Measurements from ENCODE around the gene RCC2. TPM values are rescaled to one million over a fixed set of nuclear protein-coding genes. Genes with fewer than 3 reads are reported as not detected.

The RCC2 gene
- total RNA-seq, 4 donors from 2014 or later, result 5.7 to 11.5 (median 7.8) TPM

DNA sequence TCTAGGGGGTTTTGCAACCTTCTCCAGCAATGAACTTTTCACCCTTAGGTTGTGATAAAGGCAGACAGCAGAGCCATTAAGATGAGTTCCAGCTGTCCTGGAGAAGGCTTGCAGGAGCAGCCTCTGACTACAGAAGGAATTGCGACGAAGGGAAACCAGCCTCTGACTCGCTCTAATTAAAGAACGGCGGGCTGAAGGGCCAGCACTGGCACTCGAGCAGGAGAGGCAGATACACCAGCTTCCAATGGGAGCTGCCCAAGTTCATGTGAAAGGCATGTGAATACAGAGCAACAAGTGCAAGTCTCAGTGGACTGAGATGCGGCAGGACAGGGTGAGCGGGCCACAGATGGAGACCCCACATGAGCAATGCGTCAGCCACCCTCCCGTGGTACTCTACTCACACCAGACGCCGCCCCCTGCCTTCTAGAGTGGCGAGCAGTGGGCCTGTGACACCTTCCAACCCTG is 15.7 kb downstream of the RCC2 start:
- in situ Hi-C loops (cut with MboI; ENCODE audit: low sequenced_read_pairs in 4 of 4) (loop anchor here in 1 of 4 donors (5.0 kb wide), 1 partner anchor 183 kb away; no protein-coding TSS in a partner anchor), intact Hi-C loops (cut with DNase I; ENCODE audit: low total_unique reads) (loop anchor here (5.0 to 10.0 kb wide), 2 partner anchors 51 to 183 kb away; no protein-coding TSS in a partner anchor)
- ATAC-seq (peak in 1 of 2 donors; percentile 35), DNase-seq (no peak)
- Histone ChIP-seq H3K9me3 (no peaks in the 10 kb centered on the region), H3K4me3 (no peak overlapping the region), H3K4me1 (peaks cover 6 to 8% of the 10 kb centered on the region in 2 donors), H3K36me3 (peaks cover 0 to 71% of the 10 kb centered on the region in 2 donors), H3K27ac (peak overlapping the region in 2 of 4 donors; percentile 22 to 65), H3K27me3 (no peaks in the 10 kb centered on the region)
- TF ChIP-seq POLR2A (IDR thresholded peaks at IDR 0.05), result no peak
- TF ChIP-seq, protein P1, sequence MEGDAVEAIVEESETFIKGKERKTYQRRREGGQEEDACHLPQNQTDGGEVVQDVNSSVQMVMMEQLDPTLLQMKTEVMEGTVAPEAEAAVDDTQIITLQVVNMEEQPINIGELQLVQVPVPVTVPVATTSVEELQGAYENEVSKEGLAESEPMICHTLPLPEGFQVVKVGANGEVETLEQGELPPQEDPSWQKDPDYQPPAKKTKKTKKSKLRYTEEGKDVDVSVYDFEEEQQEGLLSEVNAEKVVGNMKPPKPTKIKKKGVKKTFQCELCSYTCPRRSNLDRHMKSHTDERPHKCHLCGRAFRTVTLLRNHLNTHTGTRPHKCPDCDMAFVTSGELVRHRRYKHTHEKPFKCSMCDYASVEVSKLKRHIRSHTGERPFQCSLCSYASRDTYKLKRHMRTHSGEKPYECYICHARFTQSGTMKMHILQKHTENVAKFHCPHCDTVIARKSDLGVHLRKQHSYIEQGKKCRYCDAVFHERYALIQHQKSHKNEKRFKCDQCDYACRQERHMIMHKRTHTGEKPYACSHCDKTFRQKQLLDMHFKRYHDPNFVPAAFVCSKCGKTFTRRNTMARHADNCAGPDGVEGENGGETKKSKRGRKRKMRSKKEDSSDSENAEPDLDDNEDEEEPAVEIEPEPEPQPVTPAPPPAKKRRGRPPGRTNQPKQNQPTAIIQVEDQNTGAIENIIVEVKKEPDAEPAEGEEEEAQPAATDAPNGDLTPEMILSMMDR (IDR thresholded peaks at IDR 0.05 in 4 of 5, conservative IDR thresholded peaks at IDR 0.05 in 1 of 5), result no peak

DNA sequence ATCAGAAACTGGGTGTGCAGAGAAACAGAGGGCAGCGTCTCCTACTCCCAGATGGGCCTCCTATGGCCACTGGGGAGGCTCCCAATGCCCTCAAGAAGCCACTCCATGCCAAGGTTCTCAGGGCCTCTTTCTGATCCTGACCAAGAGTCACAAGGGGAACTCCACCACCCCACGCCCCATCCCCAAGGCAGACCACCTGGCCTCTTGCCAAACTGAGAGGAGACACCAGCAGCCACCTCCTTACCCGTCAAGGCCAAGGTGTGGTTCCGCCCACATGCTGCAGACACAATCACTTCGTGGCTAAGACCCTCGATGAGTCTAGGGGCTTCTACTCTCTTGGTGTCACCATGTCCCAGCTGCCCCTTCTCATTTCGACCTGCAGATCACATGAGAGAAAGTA is 17.0 kb downstream of the RCC2 start:
- ATAC-seq, result no peak
- H3K36me3 ChIP-seq, result peaks cover 0 to 71% of the 10 kb centered on the region in 2 donors
- peaks cover 6 to 8% of the 10 kb centered on the region in 2 donors for H3K4me1 ChIP-seq
- no peaks in the 10 kb centered on the region for H3K27me3 ChIP-seq
- intact Hi-C loops (cut with DNase I; ENCODE audit: low total_unique reads) (loop anchor here (5.0 to 10.0 kb wide), 2 partner anchors 52 to 185 kb away; no protein-coding TSS in a partner anchor), in situ Hi-C loops (cut with MboI; ENCODE audit: low sequenced_read_pairs in 4 of 4) (loop anchor here in 1 of 4 donors (5.0 kb wide), 1 partner anchor 185 kb away; no protein-coding TSS in a partner anchor)
- H3K4me3 ChIP-seq, result no peak overlapping the region
- no peak overlapping the region for H3K27ac ChIP-seq
- TF ChIP-seq, protein P1 (IDR thresholded peaks at IDR 0.05 in 4 of 5, conservative IDR thresholded peaks at IDR 0.05 in 1 of 5), result no peak
- TF ChIP-seq POLR2A (IDR thresholded peaks at IDR 0.05), result no peak
- no peaks in the 10 kb centered on the region for H3K9me3 ChIP-seq
- DNase-seq, result no peak

DNA sequence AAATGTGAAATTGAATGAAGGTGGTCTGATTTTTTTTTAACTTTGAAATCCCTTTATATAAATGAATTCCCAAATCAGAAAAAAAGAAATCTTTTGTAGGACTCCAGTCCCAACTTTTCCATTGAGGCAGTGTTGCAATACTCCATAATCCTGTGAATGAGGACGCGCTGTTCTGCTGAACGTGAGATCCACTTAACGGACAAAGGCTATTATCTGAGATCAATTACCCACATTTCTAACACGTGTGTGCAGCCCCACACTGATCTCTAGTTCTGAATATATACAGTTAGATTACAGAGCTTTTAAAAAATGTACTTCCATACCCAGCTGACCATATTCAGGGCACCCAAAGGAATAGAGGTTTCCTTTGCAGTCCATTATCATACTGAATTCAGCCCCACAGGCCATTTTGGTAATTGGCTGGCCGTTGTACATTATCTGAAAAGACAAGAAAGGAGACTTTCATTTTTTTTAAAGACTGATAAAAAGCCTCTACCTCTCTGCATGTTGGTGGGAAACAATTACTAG is 19.0 kb downstream of the RCC2 start:
- Histone ChIP-seq H3K36me3 (peaks cover 0 to 73% of the 10 kb centered on the region in 2 donors), H3K4me3 (no peak overlapping the region), H3K27ac (no peak overlapping the region), H3K4me1 (peaks cover 6 to 8% of the 10 kb centered on the region in 2 donors), H3K9me3 (no peaks in the 10 kb centered on the region), H3K27me3 (no peaks in the 10 kb centered on the region)
- TF ChIP-seq, protein P1 (IDR thresholded peaks at IDR 0.05 in 4 of 5, conservative IDR thresholded peaks at IDR 0.05 in 1 of 5), result no peak
- ATAC-seq, result no peak
- DNase-seq, result no peak
- intact Hi-C loops (cut with DNase I; ENCODE audit: low total_unique reads), result loop anchor here (1.0 to 10.0 kb wide), 3 partner anchors 19 to 187 kb away; partner anchors contain the start of gene RCC2
- in situ Hi-C loops (cut with MboI; ENCODE audit: low sequenced_read_pairs in 4 of 4), result loop anchor here in 1 of 4 donors (5.0 kb wide), 1 partner anchor 187 kb away; no protein-coding TSS in a partner anchor

DNA sequence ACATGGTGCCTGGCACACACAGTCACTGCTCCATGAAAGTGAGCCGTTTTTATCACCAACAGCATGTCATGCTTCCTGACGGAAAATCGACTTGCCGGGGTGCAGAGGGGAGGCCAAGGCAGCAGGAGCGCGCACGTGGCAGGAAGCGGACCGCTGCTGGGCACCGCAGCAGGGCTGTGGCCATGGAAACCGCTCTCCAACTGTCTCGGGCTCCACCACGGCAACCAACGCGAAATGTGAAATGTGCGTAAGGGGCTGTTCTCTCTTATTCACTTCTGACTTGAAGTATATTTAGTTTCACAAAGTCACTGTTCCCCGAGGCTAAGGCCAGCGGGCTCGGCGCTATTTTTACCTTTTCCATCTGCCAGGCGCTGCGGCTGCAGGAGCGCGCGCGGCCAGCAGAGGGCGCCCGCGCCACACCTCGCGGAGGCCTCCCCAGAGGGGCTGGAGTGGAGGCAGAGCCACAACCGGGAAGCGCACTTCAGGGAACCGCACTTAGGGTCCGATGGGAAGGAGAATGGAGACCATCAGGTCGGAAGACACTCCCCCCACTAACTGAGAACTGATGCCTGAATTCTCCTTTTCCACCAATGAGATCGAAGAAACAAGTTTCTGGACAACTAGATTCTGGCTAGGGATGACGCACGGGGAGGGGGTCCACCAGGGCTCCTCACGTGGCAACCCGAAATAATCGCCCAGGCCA is 19.7 kb downstream of the RCC2 start:
- ATAC-seq (peak; percentile 89 to 96), DNase-seq (peak; percentile 35 to 79)
- H3K27ac ChIP-seq, result peak overlapping the region; percentile 70 to 84 (median 78)
- no peaks in the 10 kb centered on the region for H3K27me3 ChIP-seq
- intact Hi-C loops (cut with DNase I; ENCODE audit: low total_unique reads), result loop anchor here (1.0 to 10.0 kb wide), 3 partner anchors 20 to 188 kb away; partner anchors contain the start of gene RCC2
- TF ChIP-seq, protein P1 (IDR thresholded peaks at IDR 0.05 in 4 of 5, conservative IDR thresholded peaks at IDR 0.05 in 1 of 5), result peak; percentile 96 to 100 (median 98)
- peak in 1 of 2 donors; percentile 27 for TF ChIP-seq POLR2A (IDR thresholded peaks at IDR 0.05)
- no peaks in the 10 kb centered on the region for H3K9me3 ChIP-seq
- peak overlapping the region in 3 of 4 donors; percentile 5 to 34 (median 25) for H3K4me3 ChIP-seq
- H3K36me3 ChIP-seq, result peaks cover 0 to 73% of the 10 kb centered on the region in 2 donors
- in situ Hi-C loops (cut with MboI; ENCODE audit: low sequenced_read_pairs in 4 of 4), result loop anchor here in 1 of 4 donors (5.0 to 10.0 kb wide), 2 partner anchors 65 to 188 kb away; no protein-coding TSS in a partner anchor
- H3K4me1 ChIP-seq, result peaks cover 6 to 8% of the 10 kb centered on the region in 2 donors

Data from gastrocnemius medialis (tissue), 4 donors.